GM23248 (cell line): Measurements from ENCODE around the gene RAMP1.

Experiments used
- EZH2 ChIP-seq: fragments of 200-600 bp; sonication (generic); IDR thresholded peaks from 2 replicates; pipeline ENCODE4 v1.6.1; 2018; ENCODE audit warnings: antibody characterized with exemption, mild to moderate bottlenecking; ENCODE audit not compliant: insufficient read depth, poor library complexity, severe bottlenecking
- EZH2phosphoT487 ChIP-seq: fragments of 200-600 bp; sonication (generic); IDR thresholded peaks from 2 replicates; pipeline ENCODE4 v1.6.1; 2018; ENCODE audit warnings: antibody characterized with exemption, moderate library complexity, mild to moderate bottlenecking, low read depth; ENCODE audit not compliant: insufficient read depth

- no peak for TF ChIP-seq EZH2
- no peak for TF ChIP-seq EZH2phosphoT487
These were observed 93.4 kb downstream of the RAMP1 start for GRCh38 chr2:237952851-237953250.
